ENCODE data around the gene SARS1.

- TF ChIP-seq POLR2AphosphoS5 (IDR thresholded peaks at IDR 0.05; ENCODE audit: low read depth) (no peak), CTCF (IDR thresholded peaks at IDR 0.05; ENCODE audit: insufficient read depth, low read length) (no peak), GABPA (IDR thresholded peaks at IDR 0.05; ENCODE audit: low read depth) (no peak), REST (IDR thresholded peaks at IDR 0.05; ENCODE audit: insufficient replicate concordance, low read depth) (no peak), SPI1 (IDR thresholded peaks at IDR 0.05; ENCODE audit: borderline replicate concordance, low read depth) (no peak)
These were observed 5.3 kb upstream of the SARS1 start for GRCh38 chr1:109208394-109208793.

All from HL-60 (cell line).